Neuron (in vitro differentiated cells): ENCODE results near the gene SRPRA.

Experiments used
- H2AFZ ChIP-seq: one replicate; pipeline ENCODE4 v1.6.1; 2013; ENCODE audit warnings: low read depth, mild to moderate bottlenecking, inconsistent platforms, low read length, moderate library complexity
- H3K27me3 ChIP-seq: one replicate; pipeline ENCODE4 v1.6.1; 2013; ENCODE audit warnings: low read length; ENCODE audit not compliant: insufficient read depth
- H3K36me3 ChIP-seq: one replicate; pipeline ENCODE4 v1.6.1; 2013; ENCODE audit warnings: low read length; ENCODE audit not compliant: insufficient read depth
- H3K4me1 ChIP-seq: one replicate; pipeline ENCODE4 v1.6.1; 2013; ENCODE audit warnings: low read length; ENCODE audit not compliant: insufficient read depth
- H3K4me3 ChIP-seq: 2 replicates; pipeline ENCODE4 v1.5.1; 2013; ENCODE audit warnings: mild to moderate bottlenecking, low read length, moderate library complexity
- H3K9me3 ChIP-seq: one replicate; pipeline ENCODE4 v1.6.1; 2013; ENCODE audit warnings: low read length

The SRPRA gene

DNA sequence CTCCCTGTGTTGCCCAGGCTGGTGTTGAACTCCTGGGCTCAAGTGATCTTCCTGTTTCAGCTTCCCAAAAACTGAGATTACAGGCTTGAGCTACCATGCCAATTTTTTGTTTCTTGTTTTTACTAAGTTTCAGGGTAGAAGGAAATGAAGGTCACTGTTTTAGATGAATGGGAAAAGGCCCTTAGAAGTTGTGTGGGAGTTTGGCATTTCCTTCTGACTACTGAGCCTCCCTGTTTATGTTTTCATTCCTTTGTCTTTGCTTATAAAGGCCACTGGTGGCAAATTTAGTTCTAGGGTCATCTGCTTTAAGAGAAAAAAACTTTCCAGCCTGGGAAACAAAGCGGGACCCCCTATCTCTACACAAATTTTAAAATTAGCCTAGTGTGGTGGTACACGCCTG, 22.1 kb downstream of the SRPRA start:
- Histone ChIP-seq H3K27me3 (no peaks in the 10 kb centered on the region), H3K4me3 (no peak overlapping the region), H3K9me3 (no peaks in the 10 kb centered on the region), H3K4me1 (no peaks in the 10 kb centered on the region), H2AFZ (no peak overlapping the region), H3K36me3 (peaks cover 23% of the 10 kb centered on the region)

GRCh38 chr11:126233391-126233790, 35.3 kb downstream of the SRPRA start:
- Histone ChIP-seq H3K36me3 (peaks cover 6% of the 10 kb centered on the region), H3K27me3 (no peaks in the 10 kb centered on the region), H3K9me3 (no peaks in the 10 kb centered on the region), H3K4me1 (no peaks in the 10 kb centered on the region), H3K4me3 (no peak overlapping the region), H2AFZ (no peak overlapping the region)

- Histone ChIP-seq H3K36me3 (peaks cover 6% of the 10 kb centered on the region), H3K4me3 (no peak overlapping the region), H3K9me3 (no peaks in the 10 kb centered on the region), H2AFZ (no peak overlapping the region), H3K4me1 (no peaks in the 10 kb centered on the region), H3K27me3 (no peaks in the 10 kb centered on the region)
Observed at GRCh38 chr11:126232683-126233082, 36.0 kb downstream of the SRPRA start.

- Histone ChIP-seq H3K9me3 (no peaks in the 10 kb centered on the region), H2AFZ (no peak overlapping the region), H3K36me3 (peaks cover 6% of the 10 kb centered on the region), H3K4me1 (no peaks in the 10 kb centered on the region), H3K27me3 (no peaks in the 10 kb centered on the region), H3K4me3 (no peak overlapping the region)
Observed at GRCh38 chr11:126231725-126232459, 36.8 kb downstream of the SRPRA start.

DNA sequence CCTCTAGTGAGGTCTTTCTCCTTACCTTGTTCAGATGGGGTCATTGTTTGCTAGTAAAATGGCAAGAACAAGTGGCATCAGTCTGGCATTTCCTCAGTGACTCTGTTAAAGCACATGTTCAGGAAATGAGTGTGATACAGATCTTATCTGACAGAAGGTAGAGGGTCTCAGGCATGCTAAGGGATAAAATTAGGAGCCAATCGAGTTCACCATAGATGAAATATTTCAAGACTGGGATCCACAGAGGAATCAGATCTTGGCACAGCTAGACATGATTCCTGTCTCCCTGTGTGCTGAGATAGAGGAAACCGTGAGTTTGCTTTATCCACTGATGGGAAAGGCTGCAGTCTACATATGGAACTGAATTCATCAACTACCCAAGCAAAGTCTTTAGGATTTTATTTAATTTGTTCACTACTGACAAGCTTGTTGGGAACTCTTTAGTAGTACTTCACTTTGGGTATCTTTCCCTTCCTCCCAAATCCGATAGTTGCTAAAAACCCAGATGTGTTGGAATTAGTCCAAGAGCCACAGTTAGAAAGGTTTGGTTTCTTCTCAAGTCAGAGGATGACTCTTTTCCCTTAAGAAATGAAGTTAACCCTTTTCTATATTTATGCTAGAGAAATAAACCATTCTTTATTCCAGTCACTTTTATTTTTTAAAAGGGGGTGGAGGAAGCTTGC, 38.7 kb downstream of the SRPRA start:
- peaks cover 4% of the 10 kb centered on the region for H3K36me3 ChIP-seq
- no peak overlapping the region for H3K4me3 ChIP-seq
- no peak overlapping the region for H2AFZ ChIP-seq

GRCh38 chr11:126226334-126227084, 42.2 kb downstream of the SRPRA start:
- H3K36me3 ChIP-seq: peaks cover 2% of the 10 kb centered on the region
- H2AFZ ChIP-seq: no peak overlapping the region
- H3K4me1 ChIP-seq: no peaks in the 10 kb centered on the region
- H3K4me3 ChIP-seq: no peak overlapping the region
- no peaks in the 10 kb centered on the region for H3K27me3 ChIP-seq
- no peaks in the 10 kb centered on the region for H3K9me3 ChIP-seq

More for the DNA sequence above, 38.7 kb downstream of the SRPRA start:
- no peaks in the 10 kb centered on the region for H3K27me3 ChIP-seq
- no peaks in the 10 kb centered on the region for H3K4me1 ChIP-seq
- H3K9me3 ChIP-seq: no peaks in the 10 kb centered on the region

DNA sequence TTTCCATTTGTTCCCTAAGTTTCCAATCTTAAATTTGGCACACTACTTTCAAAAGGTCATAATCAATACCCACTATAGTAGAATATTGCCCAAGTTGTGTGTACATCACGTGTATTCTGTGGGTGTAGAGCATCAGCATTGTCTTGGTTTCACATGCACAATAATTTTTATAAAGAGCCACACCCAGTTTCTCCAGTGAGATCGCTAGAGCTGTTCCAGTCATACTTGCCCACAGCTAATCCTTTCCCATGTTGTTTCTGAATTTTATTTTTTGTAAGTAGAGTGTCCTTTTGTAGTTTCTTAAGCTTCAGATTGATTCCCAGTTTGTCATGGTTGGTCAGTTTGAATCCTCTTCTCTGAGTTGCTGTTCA, 43.4 kb downstream of the SRPRA start:
- Histone ChIP-seq H3K9me3 (no peaks in the 10 kb centered on the region), H3K27me3 (no peaks in the 10 kb centered on the region)

GRCh38 chr11:126224647-126225294, 43.9 kb downstream of the SRPRA start:
- no peak overlapping the region for H3K4me3 ChIP-seq

More for the DNA sequence above, 43.4 kb downstream of the SRPRA start:
- no peak overlapping the region for H2AFZ ChIP-seq
- H3K36me3 ChIP-seq: peaks cover 2% of the 10 kb centered on the region
- no peak overlapping the region for H3K4me3 ChIP-seq
- H3K4me1 ChIP-seq: no peaks in the 10 kb centered on the region

DNA sequence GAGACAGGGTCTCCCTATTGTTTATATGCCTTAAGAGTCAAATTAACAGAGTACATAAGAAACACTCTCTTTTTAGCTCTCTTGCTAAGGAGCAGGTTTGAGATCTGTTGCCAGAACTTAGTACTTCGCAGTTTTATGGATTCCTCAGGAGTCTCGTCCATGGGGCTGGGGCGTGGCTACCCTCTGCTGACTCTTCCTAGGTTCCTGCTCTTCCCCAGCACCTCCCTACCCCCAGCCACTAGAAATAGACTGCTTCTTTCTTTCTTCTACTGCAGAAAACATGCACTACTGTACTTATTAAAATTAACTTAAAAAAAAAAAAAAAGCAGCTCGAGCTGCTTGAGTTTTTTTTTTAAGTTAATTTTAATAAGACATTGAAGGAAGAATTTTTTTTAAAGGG, 49.1 kb downstream of the SRPRA start:
- Histone ChIP-seq H3K9me3 (no peaks in the 10 kb centered on the region), H3K27me3 (no peaks in the 10 kb centered on the region), H3K4me3 (no peak overlapping the region)

More at GRCh38 chr11:126224647-126225294, 43.9 kb downstream of the SRPRA start:
- Histone ChIP-seq H2AFZ (no peak overlapping the region), H3K9me3 (no peaks in the 10 kb centered on the region), H3K27me3 (no peaks in the 10 kb centered on the region), H3K36me3 (peaks cover 2% of the 10 kb centered on the region), H3K4me1 (no peaks in the 10 kb centered on the region)

DNA sequence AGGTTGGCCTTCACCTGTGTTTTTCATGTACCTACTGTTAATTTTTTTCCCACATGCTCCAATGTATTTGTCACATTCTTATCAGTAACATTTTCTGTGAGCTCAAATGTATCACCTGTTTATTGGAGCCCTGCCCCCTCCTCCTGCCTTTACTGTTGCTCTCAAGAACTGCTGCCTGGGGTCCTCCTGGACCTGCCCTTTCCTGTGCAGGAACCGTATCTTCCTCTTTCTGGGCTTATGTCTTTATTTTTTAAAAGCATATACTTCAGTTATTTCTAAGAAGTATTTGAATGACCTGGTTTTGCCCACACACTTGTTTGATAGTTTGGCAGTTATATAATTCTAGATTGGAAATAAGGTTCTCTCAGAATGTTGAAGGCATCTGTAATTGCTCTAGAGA, 51.2 kb downstream of the SRPRA start:
- H3K9me3 ChIP-seq: no peaks in the 10 kb centered on the region

More for the DNA sequence above, 49.1 kb downstream of the SRPRA start:
- Histone ChIP-seq H2AFZ (no peak overlapping the region), H3K36me3 (no peaks in the 10 kb centered on the region), H3K4me1 (no peaks in the 10 kb centered on the region)

GRCh38 chr11:126216526-126217305, 52.0 kb downstream of the SRPRA start:
- Histone ChIP-seq H3K36me3 (no peaks in the 10 kb centered on the region), H3K4me1 (peaks cover 4% of the 10 kb centered on the region), H2AFZ (no peak overlapping the region), H3K9me3 (no peaks in the 10 kb centered on the region), H3K27me3 (no peaks in the 10 kb centered on the region), H3K4me3 (no peak overlapping the region)

More for the DNA sequence above, 51.2 kb downstream of the SRPRA start:
- Histone ChIP-seq H3K36me3 (no peaks in the 10 kb centered on the region), H3K27me3 (no peaks in the 10 kb centered on the region), H3K4me1 (peaks cover 4% of the 10 kb centered on the region), H3K4me3 (no peak overlapping the region), H2AFZ (no peak overlapping the region)

GRCh38 chr11:126214841-126215240, 53.9 kb downstream of the SRPRA start:
- Histone ChIP-seq H3K4me3 (no peak overlapping the region), H3K4me1 (peaks cover 11% of the 10 kb centered on the region), H3K9me3 (no peaks in the 10 kb centered on the region), H3K27me3 (no peaks in the 10 kb centered on the region), H2AFZ (no peak overlapping the region), H3K36me3 (peaks cover 2% of the 10 kb centered on the region)
